HepG2 (cell line): ENCODE measurements around the gene TNNT1. TPM values are rescaled to one million over a fixed set of nuclear protein-coding genes. Genes with fewer than 3 reads are reported as not detected.

Source experiments
- KAT7 ChIP-seq: IDR thresholded peaks from 2 replicates; pipeline ENCODE4 v1.6.1; 2018; ENCODE audit warnings: borderline replicate concordance, missing compliant biosample characterization
- RERE ChIP-seq: IDR thresholded peaks from 2 replicates; pipeline ENCODE4 v1.6.1; 2016; ENCODE audit warnings: low read depth, missing genetic modification reagents, missing compliant biosample characterization
- REST ChIP-seq, 2 experiments: IDR thresholded peaks; 2 replicates each; pipeline ENCODE4 v1.6.1; 2011 to 2012; ENCODE audit warnings: low read length in 2 of 2, borderline replicate concordance in 1 of 2, low read depth in 1 of 2, mild to moderate bottlenecking in 1 of 2, moderate library complexity in 1 of 2
- TCF12 ChIP-seq, 2 experiments: fragments of 450-650 bp in 1 of 2; sonication (generic) in 1 of 2; formaldehyde crosslinking in 1 of 2; IDR thresholded peaks; 2 replicates each; pipeline versions ENCODE4 v1.6.1 to v1.8.0; 2017 to 2022; ENCODE audit warnings: antibody characterized with exemption in 1 of 2, mild to moderate bottlenecking in 1 of 2, missing genetic modification reagents in 1 of 2, moderate library complexity in 1 of 2
- TFAP4 ChIP-seq: sonication (generic); IDR thresholded peaks from 2 replicates; pipeline ENCODE4 v1.6.1; 2016; ENCODE audit warnings: low read depth, borderline replicate concordance
- ZBTB38 ChIP-seq: sonication (generic); formaldehyde crosslinking; IDR thresholded peaks from 2 replicates; pipeline ENCODE4 v1.5.1; 2020; ENCODE audit warnings: mild to moderate bottlenecking, missing genetic modification reagents
- ZBTB8A ChIP-seq: sonication (generic); formaldehyde crosslinking; IDR thresholded peaks from 2 replicates; pipeline ENCODE4 v1.4.0; 2020; ENCODE audit warnings: mild to moderate bottlenecking, low read depth, missing genetic modification reagents, borderline replicate concordance
- ZNF207 ChIP-seq: fragments of 450-650 bp; IDR thresholded peaks from 2 replicates; pipeline ENCODE4 v1.6.1; 2016; ENCODE audit warnings: antibody characterized with exemption, borderline replicate concordance
- ZNF574 ChIP-seq: sonication (generic); formaldehyde crosslinking; IDR thresholded peaks from 2 replicates; pipeline ENCODE4 v1.4.0; 2020; ENCODE audit warnings: missing genetic modification reagents
- ZNF775 ChIP-seq: sonication (generic); formaldehyde crosslinking; IDR thresholded peaks from 2 replicates; pipeline ENCODE4 v1.4.0; 2020; ENCODE audit warnings: missing genetic modification reagents, mild to moderate bottlenecking, moderate library complexity, borderline replicate concordance
- polyA plus RNA-seq, 8 experiments: library from polyadenylated mRNA; depleted of rRNA in 3 of 8; stranded (reverse) in 7 of 8; unstranded in 1 of 8; fragments of >200 nt; fragmentation: Illumina TruSeq in 4 of 8; extraction: Trizol in 4 of 8; gene quantifications; 2 replicates each; pipeline versions ENCODE4 v1.2.1 to v1.2.3, GENCODE V29; 2011 to 2016; ENCODE audit warnings: low read depth in 4 of 8, missing spikeins in 1 of 8, mixed read lengths in 1 of 8; ENCODE audit not compliant: insufficient read depth in 1 of 8
- total RNA-seq, 5 experiments: library from RNA; depleted of rRNA; stranded (reverse); fragments of >200 nt; fragmentation: Illumina TruSeq; extraction: Trizol; gene quantifications; 2 replicates each; pipeline ENCODE4 v1.2.3, GENCODE V29; 2016; ENCODE audit warnings: low read depth in 1 of 5

The TNNT1 gene
- total and polyA plus RNA-seq, 2 of the 13 experiments (the other 11 are each of a cell fraction or from before 2014, with no cell fraction given): 1.3 to 2.4 TPM

- TF ChIP-seq REST (IDR thresholded peaks at IDR 0.05; ENCODE audit: borderline replicate concordance in 1 of 2, low read depth in 1 of 2, low read length in 2 of 2) (peak; percentile 85 to 95), ZNF574 (CRISPR knock-in tag) (0 out of 2 replicates have a peak, but pooled peaks have one; percentile 31), TCF12 (IDR thresholded peaks at IDR 0.05) (no peak), TCF12 (CRISPR knock-in tag; IDR thresholded peaks at IDR 0.05) (0 out of 2 replicates have a peak, but pooled peaks have one; percentile 31), RERE (no peak), ZNF775 (CRISPR knock-in tag) (no peak), ZNF207 (no peak), ZBTB38 (0 out of 2 replicates have a peak, but pooled peaks have one; percentile 32), KAT7 (CRISPR knock-in tag) (no peak), TFAP4 (no peak), ZBTB8A (no peak)
Observed at GRCh38 chr19:55179606-55180484, 30.8 kb upstream of the TNNT1 start, which contains the start of gene SYT5 (continued).
